Measurements from ENCODE around the gene LHFPL6.

GRCh38 chr13:39394796-39395678 is 208.0 kb downstream of the LHFPL6 start:
- TF ChIP-seq POLR2A (IDR thresholded peaks at IDR 0.05) (no peak), CTCF (IDR thresholded peaks at IDR 0.05) (no peak), POLR2AphosphoS5 (IDR thresholded peaks at IDR 0.05) (no peak)
